ENCODE results near the gene PIR. TPM values are rescaled to one million over a fixed set of nuclear protein-coding genes. Genes with fewer than 3 reads are reported as not detected.

The PIR gene
- total and polyA plus RNA-seq, 2 donors (not counting 1 experiment from before 2014, with no cell fraction given), result 0.22 TPM; not detected in 1

DNA sequence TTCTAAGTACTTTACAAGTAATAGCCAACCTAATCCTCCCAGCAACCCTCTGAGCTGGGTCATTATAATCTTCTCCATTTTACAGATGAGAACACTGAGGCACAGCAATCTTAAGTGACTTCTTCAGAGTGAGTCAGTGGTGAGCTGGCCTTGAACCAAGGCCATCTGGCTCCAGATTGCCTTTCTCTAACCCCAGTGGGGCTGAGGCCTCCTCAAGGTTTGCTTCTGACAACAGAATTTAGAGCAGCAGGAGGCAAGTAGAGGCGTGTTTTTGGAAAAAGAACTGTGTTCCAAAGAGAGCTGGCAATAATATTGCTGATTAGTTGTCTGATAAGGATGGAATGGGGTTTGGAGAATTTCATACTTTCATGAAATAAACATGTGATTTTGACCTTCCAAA, 41.2 kb downstream of the PIR start:
- Mint-ChIP-seq H3K27me3 (no peaks in the 10 kb centered on the region), H3K9me3 (ENCODE audit: insufficient read depth) (no peaks in the 10 kb centered on the region), H3K4me3 (no peak overlapping the region), H3K4me1 (no peaks in the 10 kb centered on the region), H3K27ac (no peak overlapping the region)
- ChIA-PET CTCF (no interaction called here), POLR2A (no interaction called here)
- no peaks in the 10 kb centered on the region for H3K36me3 ChIP-seq (replicated peaks in 1 of 2; ENCODE audit: control extremely low read depth in 1 of 2, control insufficient read depth in 1 of 2, extremely low read depth in 1 of 2, insufficient read depth in 2 of 2, low read length in 1 of 2)
- H3K27ac ChIP-seq (ENCODE audit: low read length in 2 of 2), result no peak overlapping the region
- H2AFZ ChIP-seq (ENCODE audit: insufficient read depth, low read depth, low read length, poor library complexity, severe bottlenecking), result no peak overlapping the region
- WGBS (ENCODE audit: insufficient coverage), result no CpG with 5 or more reads among the region's 1 CpG
- no peak overlapping the region for H3K9ac ChIP-seq (ENCODE audit: low read length)
- no peak for TF ChIP-seq EZH2 (IDR thresholded peaks at IDR 0.05; ENCODE audit: borderline replicate concordance, insufficient read depth, low read depth, low read length, poor library complexity, severe bottlenecking)
- TF ChIP-seq, protein P1, sequence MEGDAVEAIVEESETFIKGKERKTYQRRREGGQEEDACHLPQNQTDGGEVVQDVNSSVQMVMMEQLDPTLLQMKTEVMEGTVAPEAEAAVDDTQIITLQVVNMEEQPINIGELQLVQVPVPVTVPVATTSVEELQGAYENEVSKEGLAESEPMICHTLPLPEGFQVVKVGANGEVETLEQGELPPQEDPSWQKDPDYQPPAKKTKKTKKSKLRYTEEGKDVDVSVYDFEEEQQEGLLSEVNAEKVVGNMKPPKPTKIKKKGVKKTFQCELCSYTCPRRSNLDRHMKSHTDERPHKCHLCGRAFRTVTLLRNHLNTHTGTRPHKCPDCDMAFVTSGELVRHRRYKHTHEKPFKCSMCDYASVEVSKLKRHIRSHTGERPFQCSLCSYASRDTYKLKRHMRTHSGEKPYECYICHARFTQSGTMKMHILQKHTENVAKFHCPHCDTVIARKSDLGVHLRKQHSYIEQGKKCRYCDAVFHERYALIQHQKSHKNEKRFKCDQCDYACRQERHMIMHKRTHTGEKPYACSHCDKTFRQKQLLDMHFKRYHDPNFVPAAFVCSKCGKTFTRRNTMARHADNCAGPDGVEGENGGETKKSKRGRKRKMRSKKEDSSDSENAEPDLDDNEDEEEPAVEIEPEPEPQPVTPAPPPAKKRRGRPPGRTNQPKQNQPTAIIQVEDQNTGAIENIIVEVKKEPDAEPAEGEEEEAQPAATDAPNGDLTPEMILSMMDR (IDR thresholded peaks at IDR 0.05), result no peak
- ATAC-seq (ENCODE audit: low read depth), result no peak
- H3K79me2 ChIP-seq (ENCODE audit: control insufficient read depth, insufficient read depth, low read length), result no peaks in the 10 kb centered on the region
- DNase-seq, result no peak
- H3K27me3 ChIP-seq (replicated peaks in 1 of 4; ENCODE audit: control extremely low read depth in 1 of 4, control insufficient read depth in 3 of 4, insufficient read depth in 4 of 4, low read length in 3 of 4), result no peaks in the 10 kb centered on the region
- H3K9me3 ChIP-seq (ENCODE audit: control extremely low read depth in 1 of 3, control insufficient read depth in 2 of 3, insufficient read depth in 1 of 3, low read length in 2 of 3), result no peaks in the 10 kb centered on the region
- no peaks in the 10 kb centered on the region for H3K4me1 ChIP-seq (ENCODE audit: control insufficient read depth in 2 of 2, insufficient read depth in 2 of 2, low read length in 2 of 2)
- intact Hi-C loops (cut with micrococcal nuclease), result no loop called here
- no peak overlapping the region for H3K4me3 ChIP-seq (ENCODE audit: control extremely low read depth in 1 of 5, extremely low read depth in 1 of 5, insufficient read depth in 1 of 5, low read depth in 2 of 5, low read length in 4 of 5)
- no peaks in the 10 kb centered on the region for H4K20me1 ChIP-seq (ENCODE audit: control insufficient read depth, insufficient read depth, low read length, poor library complexity, severe bottlenecking)
- no peak overlapping the region for H3K4me2 ChIP-seq (replicated peaks; ENCODE audit: low read depth, low read length, poor library complexity, severe bottlenecking)

DNA sequence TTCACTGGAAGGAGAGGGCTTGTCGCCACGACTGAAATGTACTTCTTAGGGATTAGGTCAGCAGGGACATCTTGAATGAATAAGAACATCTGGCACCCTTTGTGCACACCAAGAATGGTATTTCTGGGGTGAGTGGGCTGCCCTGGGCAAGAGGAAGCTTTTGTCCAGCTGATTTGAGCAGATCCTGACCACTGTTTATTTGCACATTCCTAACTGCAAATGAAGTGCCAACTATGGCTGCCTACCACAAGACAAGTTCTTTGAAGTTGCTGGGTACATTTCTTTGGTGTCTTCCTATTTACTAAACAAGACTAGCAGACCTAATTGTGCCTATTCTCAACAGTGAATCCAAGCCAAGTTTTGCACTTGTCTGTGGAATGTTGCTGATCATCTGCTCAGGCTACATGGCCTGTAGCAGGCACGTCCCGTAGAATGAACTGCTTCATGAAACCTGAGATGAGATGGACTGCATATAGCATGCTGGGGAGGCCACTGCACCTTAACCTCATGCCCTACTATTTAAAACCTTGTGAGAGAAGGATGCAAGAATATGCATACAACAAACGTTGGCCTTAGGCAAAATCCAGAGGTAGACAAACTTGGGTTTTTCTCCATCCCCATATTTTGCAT, 45.0 kb downstream of the PIR start:
- no peak overlapping the region for H2AFZ ChIP-seq (ENCODE audit: insufficient read depth, low read depth, low read length, poor library complexity, severe bottlenecking)
- ATAC-seq (ENCODE audit: low read depth) (no peak), DNase-seq (no peak)
- H3K9me3 ChIP-seq (ENCODE audit: control extremely low read depth in 1 of 3, control insufficient read depth in 2 of 3, insufficient read depth in 1 of 3, low read length in 2 of 3), result no peaks in the 10 kb centered on the region
- no peaks in the 10 kb centered on the region for H4K20me1 ChIP-seq (ENCODE audit: control insufficient read depth, insufficient read depth, low read length, poor library complexity, severe bottlenecking)
- Mint-ChIP-seq H3K27me3 (no peaks in the 10 kb centered on the region), H3K9me3 (ENCODE audit: insufficient read depth) (no peaks in the 10 kb centered on the region), H3K4me3 (no peak overlapping the region), H3K27ac (no peak overlapping the region), H3K4me1 (no peaks in the 10 kb centered on the region)
- H3K79me2 ChIP-seq (ENCODE audit: control insufficient read depth, insufficient read depth, low read length), result no peaks in the 10 kb centered on the region
- no peak overlapping the region for H3K4me2 ChIP-seq (replicated peaks; ENCODE audit: low read depth, low read length, poor library complexity, severe bottlenecking)
- no peak overlapping the region for H3K9ac ChIP-seq (ENCODE audit: low read length)
- 78% methylated on average over 3 of the region's 5 CpGs for WGBS (ENCODE audit: insufficient coverage)
- no peak for TF ChIP-seq EZH2 (IDR thresholded peaks at IDR 0.05; ENCODE audit: borderline replicate concordance, insufficient read depth, low read depth, low read length, poor library complexity, severe bottlenecking)
- TF ChIP-seq, protein P1 (IDR thresholded peaks at IDR 0.05), result no peak
- ChIA-PET POLR2A (no interaction called here), CTCF (no interaction called here)
- intact Hi-C loops (cut with micrococcal nuclease), result no loop called here
- no peak overlapping the region for H3K27ac ChIP-seq (ENCODE audit: low read length in 2 of 2)
- H3K4me3 ChIP-seq (ENCODE audit: control extremely low read depth in 1 of 5, extremely low read depth in 1 of 5, insufficient read depth in 1 of 5, low read depth in 2 of 5, low read length in 4 of 5), result no peak overlapping the region
- H3K4me1 ChIP-seq (ENCODE audit: control insufficient read depth in 2 of 2, insufficient read depth in 2 of 2, low read length in 2 of 2), result no peaks in the 10 kb centered on the region
- H3K36me3 ChIP-seq (replicated peaks in 1 of 2; ENCODE audit: control extremely low read depth in 1 of 2, control insufficient read depth in 1 of 2, extremely low read depth in 1 of 2, insufficient read depth in 2 of 2, low read length in 1 of 2), result no peaks in the 10 kb centered on the region
- H3K27me3 ChIP-seq (replicated peaks in 1 of 4; ENCODE audit: control extremely low read depth in 1 of 4, control insufficient read depth in 3 of 4, insufficient read depth in 4 of 4, low read length in 3 of 4), result no peaks in the 10 kb centered on the region
